ENCODE data around the gene EEF2. TPM values are rescaled to one million over a fixed set of nuclear protein-coding genes. Genes with fewer than 3 reads are reported as not detected.

Gene EEF2
- total and polyA plus RNA-seq, 2 donors (not counting 3 experiments of a cell fraction or from before 2014, with no cell fraction given) = 1,496 to 2,318 TPM

- CTCF ChIA-PET = interaction anchor here (2.1 kb wide), 1 partner anchor 13 kb away, joined by 4 read pairs; the partner anchor contains the start of gene DAPK3
These were observed 1.7 kb downstream of the EEF2 start for GRCh38 chr19:3983542-3983914.

More at GRCh38 chr19:3983542-3983914, 1.7 kb downstream of the EEF2 start:
- Histone ChIP-seq H2AFZ (ENCODE audit: low read depth, low read length) (no peak overlapping the region), H3K79me2 (ENCODE audit: control insufficient read depth, insufficient read depth, low read length) (peaks cover 65% of the 10 kb centered on the region), H4K20me1 (replicated peaks; ENCODE audit: control insufficient read depth, extremely low read depth, insufficient read depth, low read length) (no peaks in the 10 kb centered on the region), H3K9me3 (replicated peaks; ENCODE audit: control insufficient read depth, insufficient read depth, low read length) (no peaks in the 10 kb centered on the region), H3K9me1 (replicated peaks; ENCODE audit: control insufficient read depth, extremely low read depth, insufficient read depth, low read length) (no peaks in the 10 kb centered on the region), H3K27me3 (ENCODE audit: control insufficient read depth in 2 of 2, insufficient read depth in 2 of 2, low read length in 2 of 2) (no peaks in the 10 kb centered on the region), H3K4me1 (ENCODE audit: control insufficient read depth, extremely low read depth, insufficient read depth, low read length) (peaks cover 31% of the 10 kb centered on the region), H3K9ac (replicated peaks; ENCODE audit: extremely low read depth, insufficient read depth, low read length) (peak overlapping the region; percentile 99), H3K27ac (ENCODE audit: insufficient read depth, low read depth, low read length) (no peak overlapping the region), H3K4me3 (replicated peaks in 1 of 3; ENCODE audit: insufficient read depth in 1 of 3, low read depth in 1 of 3, low read length in 3 of 3) (peak overlapping the region in 2 of 3 experiments; percentile 63 to 98), H3K4me2 (ENCODE audit: insufficient read depth, low read length) (peak overlapping the region; percentile 65), H3K36me3 (ENCODE audit: control insufficient read depth in 2 of 2, extremely low read depth in 1 of 2, insufficient read depth in 2 of 2, low read length in 2 of 2) (peaks cover 38 to 53% of the 10 kb centered on the region in 2 experiments)
- no TSS peak for BruUV-seq (replicated peaks)
- dilution Hi-C loops (cut with MboI; ENCODE audit: extremely low pct_ligation_motif_present, low sequenced_read_pairs) = no loop called here
- TF ChIP-seq EZH2 (IDR thresholded peaks at IDR 0.05; ENCODE audit: borderline replicate concordance, low read depth, low read length, severe bottlenecking) (no peak), MAX (IDR thresholded peaks at IDR 0.05; ENCODE audit: insufficient read depth, insufficient read length) (no peak), CTCF (IDR thresholded peaks at IDR 0.05; ENCODE audit: extremely low read depth in 1 of 2, insufficient read depth in 1 of 2, low read depth in 1 of 2, low read length in 2 of 2) (no peak), POLR2AphosphoS5 (IDR thresholded peaks at IDR 0.05; ENCODE audit: insufficient read depth, low read depth, low read length) (no peak), FOS (IDR thresholded peaks at IDR 0.05; ENCODE audit: borderline replicate concordance, insufficient read depth, low read length) (no peak), MYC (IDR thresholded peaks at IDR 0.05; ENCODE audit: low read depth, low read length) (no peak), GATA2 (IDR thresholded peaks at IDR 0.05; ENCODE audit: insufficient read depth, insufficient read length, low read depth, low read length) (no peak), POLR2A (IDR thresholded peaks at IDR 0.05; ENCODE audit: low read depth, low read length) (no peak), JUN (IDR thresholded peaks at IDR 0.05; ENCODE audit: borderline replicate concordance, insufficient read depth, insufficient read length, low read depth) (no peak)
- DNase-seq (ENCODE audit: low read depth, low spot score) = peak; percentile 4
- POLR2A ChIA-PET = interaction anchor here (5.3 kb wide), 1 partner anchor 14 kb away, joined by 82 read pairs; the partner anchor contains the start of gene DAPK3
- intact Hi-C loops (cut with micrococcal nuclease) = no loop called here
- no peak for FAIRE-seq
